K562 (cell line): ENCODE data around the gene SRRM5. TPM values are rescaled to one million over a fixed set of nuclear protein-coding genes. Genes with fewer than 3 reads are reported as not detected.

Experiments used
- AFF1 ChIP-seq, 2 experiments: fragments of 450-650 bp; IDR thresholded peaks; 2 replicates each; pipeline ENCODE4 v1.6.1; 2018; ENCODE audit warnings: mild to moderate bottlenecking in 2 of 2, low read depth in 1 of 2; ENCODE audit not compliant: partially characterized antibody in 2 of 2
- E2F3 ChIP-seq: fragments of 250-450 bp; sonication (Bioruptor Pico); IDR thresholded peaks from 2 replicates; pipeline ENCODE4 v1.4.0; 2020; ENCODE audit warnings: mild to moderate bottlenecking
- FOSL1 ChIP-seq: fragments of 200-800 bp; sonication (Bioruptor generic); conservative IDR thresholded peaks from 2 replicates; pipeline ENCODE4 v1.6.1; 2016; ENCODE audit warnings: missing genetic modification characterization, missing compliant biosample characterization
- FUS ChIP-seq: fragments of 200-400 bp; formaldehyde crosslinking; optimal IDR thresholded peaks from 2 replicates; pipeline ENCODE3; 2017; ENCODE audit warnings: low read depth, low read length
- ILK ChIP-seq: fragments of 450-650 bp; IDR thresholded peaks from 2 replicates; pipeline ENCODE4 v1.6.1; 2016; ENCODE audit warnings: missing genetic modification characterization, low read depth, mild to moderate bottlenecking, missing compliant biosample characterization, moderate library complexity, borderline replicate concordance
- JUNB ChIP-seq: fragments of 450-650 bp; formaldehyde crosslinking; conservative IDR thresholded peaks from 2 replicates; pipeline ENCODE4 v1.4.0; 2020; ENCODE audit warnings: mild to moderate bottlenecking
- JUND ChIP-seq, 2 experiments: IDR thresholded peaks; 2 replicates in 1 of 2; 3 replicates in 1 of 2; pipeline ENCODE4 v1.6.1; 2011; ENCODE audit warnings: borderline replicate concordance in 2 of 2, low read depth in 2 of 2, low read length in 2 of 2, improper control_type of control experiment in 1 of 2, missing biosample characterization in 1 of 2, missing genetic modification characterization in 1 of 2, missing genetic modification reagents in 1 of 2
- OTX1 ChIP-seq: fragments of 450-650 bp; formaldehyde crosslinking; IDR thresholded peaks from 2 replicates; pipeline ENCODE4 v1.4.0; 2022; ENCODE audit warnings: mild to moderate bottlenecking
- PCBP1 ChIP-seq: fragments of 200-400 bp; formaldehyde crosslinking; IDR thresholded peaks from 2 replicates; pipeline ENCODE4 v1.6.1; 2018; ENCODE audit warnings: mild to moderate bottlenecking, low read depth, low read length; ENCODE audit not compliant: poor library complexity, severe bottlenecking
- POLR2AphosphoS5 ChIP-seq: IDR thresholded peaks from 2 replicates; pipeline ENCODE4 v1.6.1; 2011; ENCODE audit warnings: mild to moderate bottlenecking, low read depth, low read length, moderate library complexity; ENCODE audit not compliant: control insufficient read depth, insufficient read depth
- SAFB2 ChIP-seq: fragments of 200-400 bp; formaldehyde crosslinking; IDR thresholded peaks from 2 replicates; pipeline ENCODE4 v1.6.1; 2018; ENCODE audit warnings: borderline replicate concordance, low read length, low read depth, moderate library complexity; ENCODE audit not compliant: severe bottlenecking
- SMAD2 ChIP-seq: fragments of 150-350 bp; IDR thresholded peaks from 2 replicates; pipeline ENCODE4 v1.6.1; 2014; ENCODE audit warnings: low read depth, mild to moderate bottlenecking, low read length
- STAG1 ChIP-seq: sonication (generic); formaldehyde crosslinking; IDR thresholded peaks from 2 replicates; pipeline ENCODE4 v1.5.0; 2020; ENCODE audit warnings: missing genetic modification reagents, borderline replicate concordance
- XRCC4 ChIP-seq: IDR thresholded peaks from one replicate; pipeline ENCODE4 v1.6.1; 2011; ENCODE audit not compliant: insufficient read depth, insufficient read length; ENCODE audit errors: extremely low read depth
- ZBTB49 ChIP-seq: sonication (generic); formaldehyde crosslinking; IDR thresholded peaks from 2 replicates; pipeline ENCODE4 v1.8.0; 2022; ENCODE audit warnings: missing genetic modification reagents, mild to moderate bottlenecking, borderline replicate concordance
- ZFP30 ChIP-seq: fragments of 250-450 bp; sonication (Bioruptor Pico); IDR thresholded peaks from 2 replicates; pipeline ENCODE4 v1.8.0; 2022; ENCODE audit warnings: moderate library complexity, mild to moderate bottlenecking, inconsistent platforms, borderline replicate concordance
- ZNF140 ChIP-seq: fragments of 250-450 bp; sonication (Bioruptor Pico); IDR thresholded peaks from 2 replicates; pipeline ENCODE4 v1.8.0; 2021; ENCODE audit warnings: moderate library complexity, mild to moderate bottlenecking, inconsistent platforms
- ZNF512 ChIP-seq: IDR thresholded peaks from 2 replicates; pipeline ENCODE4 v1.6.1; 2016; ENCODE audit warnings: missing genetic modification characterization, missing compliant biosample characterization
- polyA plus RNA-seq, 8 experiments: library from polyadenylated mRNA; depleted of rRNA in 4 of 8; stranded (reverse) in 5 of 8; unstranded in 3 of 8; fragments of >200 nt; fragmentation: Nextera tagmentation in 2 of 8; fragmentation: Illumina TruSeq in 1 of 8; extraction: Ambion mirVana in 2 of 8; extraction: Trizol in 1 of 8; gene quantifications; 2 replicates each; pipeline versions ENCODE4 v1.2.1 to v1.2.3, GENCODE V29; 2011 to 2014; ENCODE audit warnings: inconsistent platforms in 1 of 8, missing spikeins in 1 of 8
- total RNA-seq, 7 experiments: library from RNA; depleted of rRNA in 6 of 7; stranded (reverse); fragments of >200 nt in 6 of 7; fragmentation: Illumina TruSeq in 2 of 7; extraction: Trizol in 2 of 7; gene quantifications; 2 replicates each; pipeline versions ENCODE4 v1.2.1 to v1.2.3, GENCODE V29; 2011 to 2021; ENCODE audit warnings: low replicate concordance in 1 of 7

SRRM5 gene
- total and polyA plus RNA-seq, 9 of the 15 experiments (the other 6 are each of a cell fraction or from before 2014, with no cell fraction given): 0.09 to 0.45 (median 0.18) TPM; not detected in 2

GRCh38 chr19:43595999-43596841 lies 15.7 kb upstream of the SRRM5 start, which contains the start of the genes IRGQ and ZNF576 (continued):
- no peak for TF ChIP-seq ZBTB49 (CRISPR knock-in tag)
- no peak for TF ChIP-seq OTX1 (CRISPR knock-in tag)
- TF ChIP-seq XRCC4: no peak
- TF ChIP-seq JUNB (CRISPR knock-in tag): no peak
- TF ChIP-seq STAG1 (CRISPR knock-in tag): no peak
- no peak for TF ChIP-seq ZFP30 (CRISPR knock-in tag)
- no peak for TF ChIP-seq SMAD2
- TF ChIP-seq AFF1 (IDR thresholded peaks at IDR 0.05; ENCODE audit: low read depth in 1 of 2, partially characterized antibody in 2 of 2): peak; percentile 27 to 68
- TF ChIP-seq JUND (IDR thresholded peaks at IDR 0.05; ENCODE audit: borderline replicate concordance, low read depth, low read length): peak; percentile 89
- TF ChIP-seq JUND (tag; IDR thresholded peaks at IDR 0.05; ENCODE audit: borderline replicate concordance, low read depth, low read length): peak; percentile 75; the same call in 1 of the 3 replicates
- TF ChIP-seq E2F3 (CRISPR knock-in tag): 0 out of 2 replicates have a peak, but pooled peaks have one; percentile 50
- no peak for TF ChIP-seq ILK (tag)
- no peak for TF ChIP-seq FUS
- TF ChIP-seq PCBP1: no peak
- no peak for TF ChIP-seq ZNF140 (CRISPR knock-in tag)
- TF ChIP-seq POLR2AphosphoS5: peak; percentile 53; the same call in 1 of the 2 replicates
- peak; percentile 56 for TF ChIP-seq FOSL1 (tag)
- no peak for TF ChIP-seq ZNF512
- TF ChIP-seq SAFB2: no peak
